Measurements from ENCODE around the gene NCSTN.
"Not testable (repeated sequence)": the region's sequence is repeated elsewhere in the genome, so short reads cannot be mapped to it uniquely, and the experiment has no call there.

NCSTN gene

GRCh38 chr1:160374306-160375110 lies 31.3 kb downstream of the NCSTN start:
- no peak for DNase-seq

GRCh38 chr1:160375788-160376524 lies 32.8 kb downstream of the NCSTN start:
- no peak for DNase-seq

GRCh38 chr1:160376525-160377131 lies 33.4 kb downstream of the NCSTN start:
- DNase-seq, result no peak

GRCh38 chr1:160377585-160378206 lies 34.5 kb downstream of the NCSTN start:
- no peak for DNase-seq

- not testable (repeated sequence) for DNase-seq
Measured at GRCh38 chr1:160384812-160385211, 41.6 kb downstream of the NCSTN start.

- DNase-seq, result not testable (repeated sequence)
Measured at GRCh38 chr1:160388406-160388805, 45.2 kb downstream of the NCSTN start.

GRCh38 chr1:160394673-160395072 lies 51.5 kb downstream of the NCSTN start:
- DNase-seq, result no peak

GRCh38 chr1:160397651-160398050 lies 54.5 kb downstream of the NCSTN start:
- DNase-seq, result no peak

GRCh38 chr1:160398823-160399222 lies 55.6 kb downstream of the NCSTN start:
- DNase-seq, result no peak

GRCh38 chr1:160399544-160400222 lies 56.5 kb downstream of the NCSTN start:
- DNase-seq, result no peak

GRCh38 chr1:160400223-160400645 lies 57.1 kb downstream of the NCSTN start, which contains the start of gene VANGL2:
Gene VANGL2 (plus strand): TSS chr1:160400564. CDS start chr1:160415838, 15,274 bp downstream.
- peak; percentile 84 for DNase-seq

GRCh38 chr1:160400646-160401486 lies 57.7 kb downstream of the NCSTN start:
- DNase-seq, result no peak

- DNase-seq, result no peak
Measured at GRCh38 chr1:160401487-160401805, 58.3 kb downstream of the NCSTN start.

GRCh38 chr1:160402001-160402795 lies 59.0 kb downstream of the NCSTN start:
- DNase-seq, result no peak

- no peak for DNase-seq
Measured at GRCh38 chr1:160403244-160403643, 60.1 kb downstream of the NCSTN start.

- DNase-seq, result no peak
Measured at GRCh38 chr1:160404094-160404493, 60.9 kb downstream of the NCSTN start.

- no peak for DNase-seq
Measured at GRCh38 chr1:160405331-160405877, 62.2 kb downstream of the NCSTN start.

- no peak for DNase-seq
Measured at GRCh38 chr1:160406131-160406968, 63.2 kb downstream of the NCSTN start.

Measured in activated CD8-positive, alpha-beta memory T cell treated with anti-CD3 and anti-CD28 coated beads, Interleukin-2, amount 50 U/mL, for 48 hours (primary cell).